Adrenal gland (tissue), 5 donors: ENCODE data around the gene ZIC3.

Experiments used
- POLR2A ChIP-seq, 2 donors: fragments of 450-650 bp; IDR thresholded peaks; one replicate each; pipeline ENCODE4 v1.6.1; 2017; ENCODE audit warnings: antibody characterized with exemption in 2 of 2, mild to moderate bottlenecking in 2 of 2, moderate library complexity in 1 of 2
- TF ChIP-seq, protein P1 (sequence below), 6 experiments: fragments of 450-650 bp in 4 of 6; fragments of 200-600 bp in 2 of 6; sonication (generic) in 1 of 6; IDR thresholded peaks; 1 replicate in 5 of 6; 2 replicates in 1 of 6; pipeline versions ENCODE4 v1.5.1 to v1.8.0; 2016 to 2021; ENCODE audit warnings: antibody characterized with exemption in 6 of 6, mild to moderate bottlenecking in 2 of 6, moderate library complexity in 1 of 6
- donor health status: DM: no; HTN: no; CAD: no.

DNA sequence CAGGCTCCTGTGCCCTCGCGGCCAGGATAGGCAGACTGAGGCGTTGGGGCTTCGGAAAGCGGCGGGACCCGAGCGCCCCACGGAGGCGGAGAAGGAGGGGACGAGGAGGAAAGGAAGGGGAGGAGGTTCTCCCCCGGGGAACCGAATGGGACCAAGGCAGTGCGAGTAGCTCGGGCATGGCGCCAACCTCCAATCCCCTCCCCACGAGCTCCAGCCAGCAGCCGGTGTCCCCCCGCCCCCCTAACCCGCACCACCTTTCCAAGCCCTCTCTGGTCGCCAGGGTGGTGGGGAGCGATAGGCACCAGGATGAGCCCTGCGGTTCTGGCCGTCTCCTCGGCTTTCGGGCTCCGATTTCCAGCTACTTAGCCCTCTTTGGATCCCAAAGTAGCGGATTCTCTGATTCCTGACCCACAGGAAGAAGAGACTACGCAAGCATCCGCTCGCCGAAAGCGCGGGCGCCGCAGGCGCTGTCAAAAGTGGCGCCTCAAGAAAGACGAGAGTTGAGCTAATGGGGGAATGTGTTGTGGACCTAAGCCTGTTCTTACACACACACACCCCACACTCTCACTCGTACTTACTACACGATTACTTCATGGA lies 15.2 kb upstream of the ZIC3 start:
- TF ChIP-seq, protein P1, sequence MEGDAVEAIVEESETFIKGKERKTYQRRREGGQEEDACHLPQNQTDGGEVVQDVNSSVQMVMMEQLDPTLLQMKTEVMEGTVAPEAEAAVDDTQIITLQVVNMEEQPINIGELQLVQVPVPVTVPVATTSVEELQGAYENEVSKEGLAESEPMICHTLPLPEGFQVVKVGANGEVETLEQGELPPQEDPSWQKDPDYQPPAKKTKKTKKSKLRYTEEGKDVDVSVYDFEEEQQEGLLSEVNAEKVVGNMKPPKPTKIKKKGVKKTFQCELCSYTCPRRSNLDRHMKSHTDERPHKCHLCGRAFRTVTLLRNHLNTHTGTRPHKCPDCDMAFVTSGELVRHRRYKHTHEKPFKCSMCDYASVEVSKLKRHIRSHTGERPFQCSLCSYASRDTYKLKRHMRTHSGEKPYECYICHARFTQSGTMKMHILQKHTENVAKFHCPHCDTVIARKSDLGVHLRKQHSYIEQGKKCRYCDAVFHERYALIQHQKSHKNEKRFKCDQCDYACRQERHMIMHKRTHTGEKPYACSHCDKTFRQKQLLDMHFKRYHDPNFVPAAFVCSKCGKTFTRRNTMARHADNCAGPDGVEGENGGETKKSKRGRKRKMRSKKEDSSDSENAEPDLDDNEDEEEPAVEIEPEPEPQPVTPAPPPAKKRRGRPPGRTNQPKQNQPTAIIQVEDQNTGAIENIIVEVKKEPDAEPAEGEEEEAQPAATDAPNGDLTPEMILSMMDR (IDR thresholded peaks at IDR 0.05), result no peak
- no peak for TF ChIP-seq POLR2A (IDR thresholded peaks at IDR 0.05)
